ENCODE data around the gene MAF.

Gene MAF

GRCh38 chr16:79600638-79601091 is at the start of gene MAF:
MAF (minus strand) TSS chr16:79600737; CDS start chr16:79599902, 835 bp downstream.
- DNase-seq: peak; percentile 62

- DNase-seq: no peak
Observed at GRCh38 chr16:79648826-79649225, 48.3 kb upstream of the MAF start.

GRCh38 chr16:79647586-79647985 is 47.0 kb upstream of the MAF start:
- DNase-seq: no peak

- no peak for DNase-seq
Observed at GRCh38 chr16:79645701-79646100, 45.2 kb upstream of the MAF start.

GRCh38 chr16:79644971-79645667 is 44.6 kb upstream of the MAF start:
- DNase-seq: no peak

- DNase-seq: no peak
Observed at GRCh38 chr16:79642652-79643051, 42.1 kb upstream of the MAF start.

- DNase-seq: no peak
Observed at GRCh38 chr16:79640513-79641360, 40.2 kb upstream of the MAF start.

GRCh38 chr16:79639576-79640311 is 39.2 kb upstream of the MAF start:
- DNase-seq: no peak

GRCh38 chr16:79638386-79638785 is 37.8 kb upstream of the MAF start:
- DNase-seq: no peak

- no peak for DNase-seq
Observed at GRCh38 chr16:79635488-79635887, 35.0 kb upstream of the MAF start.

GRCh38 chr16:79634298-79634697 is 33.8 kb upstream of the MAF start:
- no peak for DNase-seq

- no peak for DNase-seq
Observed at GRCh38 chr16:79632289-79632688, 31.8 kb upstream of the MAF start.

- DNase-seq: no peak
Observed at GRCh38 chr16:79628988-79629387, 28.5 kb upstream of the MAF start.

- DNase-seq: no peak
Observed at GRCh38 chr16:79628501-79628975, 28.0 kb upstream of the MAF start.

GRCh38 chr16:79627092-79627491 is 26.6 kb upstream of the MAF start:
- DNase-seq: no peak

GRCh38 chr16:79625738-79626137 is 25.2 kb upstream of the MAF start:
- DNase-seq: no peak

GRCh38 chr16:79623824-79624223 is 23.3 kb upstream of the MAF start:
- DNase-seq: no peak

GRCh38 chr16:79623062-79623461 is 22.5 kb upstream of the MAF start:
- no peak for DNase-seq

- DNase-seq: no peak
Observed at GRCh38 chr16:79621027-79621426, 20.5 kb upstream of the MAF start.

GRCh38 chr16:79618692-79619050 is 18.1 kb upstream of the MAF start:
- no peak for DNase-seq

- DNase-seq: no peak
Observed at GRCh38 chr16:79618041-79618691, 17.6 kb upstream of the MAF start.

GRCh38 chr16:79613009-79613408 is 12.5 kb upstream of the MAF start:
- no peak for DNase-seq

GRCh38 chr16:79612207-79612606 is 11.7 kb upstream of the MAF start:
- DNase-seq: no peak
